K562 (cell line): Measurements from ENCODE around the gene FRMD3.

Experiments
- BDP1 ChIP-seq: IDR thresholded peaks from 3 replicates; pipeline ENCODE4 v1.6.1; 2011; ENCODE audit not compliant: insufficient read length, insufficient read depth
- CBX1 ChIP-seq: sonication (generic); IDR thresholded peaks from 2 replicates; pipeline ENCODE4 v1.6.1; 2016; ENCODE audit warnings: antibody characterized with exemption, low read depth, mild to moderate bottlenecking
- CHD2 ChIP-seq: IDR thresholded peaks from 2 replicates; pipeline ENCODE4 v1.6.1; 2011; ENCODE audit warnings: low read depth, low read length
- CTCF ChIP-seq, 3 experiments: IDR thresholded peaks in 2 of 3; conservative IDR thresholded peaks in 1 of 3; 2 replicates each; pipeline ENCODE4 v1.5.1; 2011 to 2012; ENCODE audit warnings: low read length in 3 of 3, mild to moderate bottlenecking in 3 of 3, control low read depth in 2 of 3, improper control_type of control experiment in 1 of 3, inconsistent platforms in 1 of 3, low read depth in 1 of 3, mixed read lengths in 1 of 3, moderate library complexity in 1 of 3; ENCODE audit not compliant: insufficient read depth in 2 of 3
- MCM2 ChIP-seq: fragments of 450-650 bp; IDR thresholded peaks from 2 replicates; pipeline ENCODE4 v1.6.1; 2017; ENCODE audit warnings: low read depth, mild to moderate bottlenecking
- POLR2A ChIP-seq: fragments of 450-650 bp; conservative IDR thresholded peaks from 2 replicates; pipeline ENCODE4 v1.6.1; 2016
- POLR2AphosphoS5 ChIP-seq: IDR thresholded peaks from 2 replicates; pipeline ENCODE4 v1.6.1; 2011; ENCODE audit warnings: mild to moderate bottlenecking, low read depth, low read length, moderate library complexity; ENCODE audit not compliant: control insufficient read depth, insufficient read depth
- SMC3 ChIP-seq: conservative IDR thresholded peaks from 2 replicates; pipeline ENCODE4 v1.6.1; 2011; ENCODE audit warnings: low read depth, low read length, improper control_type of control experiment; ENCODE audit not compliant: insufficient read depth
- ZNF253 ChIP-seq: fragments of 250-450 bp; sonication (Bioruptor Pico); conservative IDR thresholded peaks from 2 replicates; pipeline ENCODE4 v1.6.1; 2021; ENCODE audit warnings: mild to moderate bottlenecking

- TF ChIP-seq SMC3 = no peak
- no peak for TF ChIP-seq MCM2
- no peak for TF ChIP-seq ZNF253 (CRISPR knock-in tag)
- TF ChIP-seq POLR2A = no peak
- no peak for TF ChIP-seq CBX1
- no peak for TF ChIP-seq CHD2
- TF ChIP-seq POLR2AphosphoS5 = no peak
- no peak for TF ChIP-seq BDP1
- TF ChIP-seq CTCF (IDR thresholded peaks at IDR 0.05 in 2 of 3, conservative IDR thresholded peaks at IDR 0.05 in 1 of 3; ENCODE audit: insufficient read depth in 2 of 3, low read depth in 1 of 3, low read length in 3 of 3) = no peak
Measured at GRCh38 chr9:83296123-83296522, 242.1 kb downstream of the FRMD3 start.
